IMR-90 (cell line): ENCODE measurements around the gene DGKH. TPM values are rescaled to one million over a fixed set of nuclear protein-coding genes. Genes with fewer than 3 reads are reported as not detected.

ENCODE experiments used
- ATAC-seq: fragments of 200-7000 bp; cut with Tn5 transposase; 2 replicates; pipeline ENCODE4 v1.9.1; 2020; ENCODE audit warnings: low read depth, mild to moderate bottlenecking, moderate library complexity
- BruUV-seq: library from RNA; stranded (reverse); fragments of 400-500 nt; replicated peaks from 2 replicates; lab custom pipeline; 2021; lab: Mats Ljungman, UMichigan
- CTCF ChIA-PET: fragments of 300-600 bp; formaldehyde crosslinking; extraction: SDS; loops from one replicate; lab custom pipeline; 2021; ENCODE audit warnings: antibody characterized with exemption; lab: Yijun Ruan, JAX
- POLR2A ChIA-PET: fragments of 300-600 bp; sonication (Branson Sonifier 250); formaldehyde crosslinking; loops from one replicate; lab custom pipeline; 2022; ENCODE audit warnings: antibody characterized with exemption; ENCODE audit not compliant: unreplicated experiment; lab: Charles Lee
- DNase-seq: peaks from one replicate; pipeline ENCODE4 v3.0.0; 2013
- H2AFZ ChIP-seq: replicated peaks from 2 replicates; pipeline ENCODE3; 2013; ENCODE audit warnings: low read length, mild to moderate bottlenecking; ENCODE audit not compliant: poor library complexity
- H2AK5ac ChIP-seq: 2 replicates; pipeline ENCODE4 v1.6.1; 2013; ENCODE audit warnings: low read depth, low read length, inconsistent platforms
- H2AK9ac ChIP-seq: replicated peaks from 2 replicates; pipeline ENCODE3; 2013; ENCODE audit warnings: mild to moderate bottlenecking, low read depth, low read length, moderate library complexity; ENCODE audit not compliant: poor library complexity
- H2BK120ac ChIP-seq: 2 replicates; pipeline ENCODE4 v1.6.1; 2013; ENCODE audit warnings: low read depth, low read length, inconsistent platforms
- H2BK15ac ChIP-seq: 3 replicates; pipeline ENCODE4 v1.6.1; 2013; ENCODE audit warnings: low read depth, low read length, inconsistent platforms
- H2BK20ac ChIP-seq: 2 replicates; pipeline ENCODE4 v1.6.1; 2013; ENCODE audit warnings: low read depth, mild to moderate bottlenecking, inconsistent platforms, low read length, moderate library complexity
- H2BK5ac ChIP-seq: 2 replicates; pipeline ENCODE4 v1.6.1; 2013; ENCODE audit warnings: mild to moderate bottlenecking, low read depth, low read length, inconsistent platforms; ENCODE audit not compliant: poor library complexity, severe bottlenecking
- H3K14ac ChIP-seq: replicated peaks from 2 replicates; pipeline ENCODE4 v1.6.1; 2013; ENCODE audit warnings: low read depth, low read length, inconsistent platforms
- H3K18ac ChIP-seq: 2 replicates; pipeline ENCODE4 v1.6.1; 2013; ENCODE audit warnings: low read depth, low read length, control low read depth
- H3K23ac ChIP-seq: 2 replicates; pipeline ENCODE4 v1.6.1; 2013; ENCODE audit warnings: low read depth, low read length, inconsistent platforms
- H3K27ac ChIP-seq: 2 replicates; pipeline ENCODE4 v1.5.1; 2013; ENCODE audit warnings: mild to moderate bottlenecking, control low read depth, low read length; ENCODE audit not compliant: insufficient read depth
- H3K27me3 ChIP-seq: 2 replicates; pipeline ENCODE4 v1.6.1; 2013; ENCODE audit warnings: low read length; ENCODE audit not compliant: control insufficient read depth, insufficient read depth
- H3K36me3 ChIP-seq: 2 replicates; pipeline ENCODE4 v1.6.1; 2013; ENCODE audit warnings: low read length, mixed read lengths; ENCODE audit not compliant: control insufficient read depth, insufficient read depth
- H3K4ac ChIP-seq: 2 replicates; pipeline ENCODE4 v1.6.1; 2013; ENCODE audit warnings: low read depth, low read length, inconsistent platforms
- H3K4me1 ChIP-seq: 2 replicates; pipeline ENCODE4 v1.6.1; 2013; ENCODE audit warnings: low read length, mixed read lengths; ENCODE audit not compliant: control insufficient read depth, insufficient read depth
- H3K4me2 ChIP-seq: 2 replicates; pipeline ENCODE4 v1.6.1; 2013; ENCODE audit warnings: low read depth, mild to moderate bottlenecking, control low read depth, low read length, moderate library complexity
- H3K4me3 ChIP-seq: 2 replicates; pipeline ENCODE4 v1.5.1; 2013; ENCODE audit warnings: low read depth, mild to moderate bottlenecking, control low read depth, low read length, moderate library complexity; ENCODE audit not compliant: insufficient read depth
- H3K56ac ChIP-seq: 2 replicates; pipeline ENCODE4 v1.6.1; 2013; ENCODE audit warnings: low read length, inconsistent platforms; ENCODE audit not compliant: insufficient read depth; ENCODE audit errors: extremely low read depth
- H3K79me1 ChIP-seq, 2 experiments: 2 replicates each; pipeline ENCODE4 v1.6.1; 2013; ENCODE audit warnings: low read length in 2 of 2, inconsistent platforms in 1 of 2, low read depth in 1 of 2
- H3K9ac ChIP-seq: 2 replicates; pipeline ENCODE4 v1.6.1; 2013; ENCODE audit warnings: low read depth, low read length, control low read depth
- H3K9me1 ChIP-seq: 2 replicates; pipeline ENCODE4 v1.6.1; 2013; ENCODE audit warnings: low read length, inconsistent platforms; ENCODE audit not compliant: insufficient read depth
- H3K9me3 ChIP-seq: 2 replicates; pipeline ENCODE4 v1.6.1; 2013; ENCODE audit warnings: low read length; ENCODE audit not compliant: control insufficient read depth, insufficient read depth
- H4K20me1 ChIP-seq: 2 replicates; pipeline ENCODE4 v1.6.1; 2013; ENCODE audit warnings: low read length, inconsistent platforms; ENCODE audit not compliant: insufficient read depth
- H4K5ac ChIP-seq: 2 replicates; pipeline ENCODE4 v1.6.1; 2013; ENCODE audit warnings: mild to moderate bottlenecking, low read depth, low read length, control low read depth
- H4K8ac ChIP-seq, 2 experiments: 2 replicates each; pipeline ENCODE4 v1.6.1; 2013; ENCODE audit warnings: low read depth in 2 of 2, low read length in 2 of 2, control low read depth in 1 of 2, inconsistent platforms in 1 of 2
- H4K91ac ChIP-seq: 2 replicates; pipeline ENCODE4 v1.6.1; 2013; ENCODE audit warnings: low read depth, low read length, inconsistent platforms; ENCODE audit not compliant: insufficient read depth
- BHLHE40 ChIP-seq: fragments of 150-350 bp; IDR thresholded peaks from 2 replicates; pipeline ENCODE4 v1.6.1; 2016; ENCODE audit warnings: mild to moderate bottlenecking, low read depth, low read length
- CEBPB ChIP-seq: IDR thresholded peaks from 2 replicates; pipeline ENCODE4 v1.6.1; 2012; ENCODE audit warnings: low read depth, low read length, improper control_type of control experiment
- CHD1 ChIP-seq: IDR thresholded peaks from 2 replicates; pipeline ENCODE4 v1.6.1; 2012; ENCODE audit warnings: low read depth, low read length, improper control_type of control experiment
- CTCF ChIP-seq: conservative IDR thresholded peaks from 2 replicates; pipeline ENCODE4 v1.5.1; 2012; ENCODE audit warnings: mild to moderate bottlenecking, low read depth, low read length, improper control_type of control experiment
- ELK1 ChIP-seq: fragments of 150-350 bp; IDR thresholded peaks from 2 replicates; pipeline ENCODE4 v1.6.1; 2016; ENCODE audit warnings: low read depth, mild to moderate bottlenecking, low read length, moderate library complexity, borderline replicate concordance
- MAFK ChIP-seq: IDR thresholded peaks from 2 replicates; pipeline ENCODE4 v1.6.1; 2012; ENCODE audit warnings: low read depth, low read length, improper control_type of control experiment
- MAZ ChIP-seq: IDR thresholded peaks from 2 replicates; pipeline ENCODE4 v1.6.1; 2012; ENCODE audit warnings: low read depth, mild to moderate bottlenecking, low read length, improper control_type of control experiment, moderate library complexity, borderline replicate concordance
- MXI1 ChIP-seq: IDR thresholded peaks from 2 replicates; pipeline ENCODE4 v1.6.1; 2012; ENCODE audit warnings: low read depth, mild to moderate bottlenecking, low read length, moderate library complexity, borderline replicate concordance
- POLR2A ChIP-seq: IDR thresholded peaks from 2 replicates; pipeline ENCODE4 v1.6.1; 2012; ENCODE audit warnings: mild to moderate bottlenecking, low read depth, low read length
- RAD21 ChIP-seq: IDR thresholded peaks from 2 replicates; pipeline ENCODE4 v1.6.1; 2012; ENCODE audit warnings: low read length, improper control_type of control experiment
- RFX5 ChIP-seq: IDR thresholded peaks from 2 replicates; pipeline ENCODE4 v1.8.0; 2012; ENCODE audit warnings: low read depth, mild to moderate bottlenecking, low read length, moderate library complexity
- SMC3 ChIP-seq: fragments of 150-350 bp; IDR thresholded peaks from 2 replicates; pipeline ENCODE4 v1.6.1; 2016; ENCODE audit warnings: low read depth, mild to moderate bottlenecking, antibody characterized with exemption, low read length, moderate library complexity
- WGBS, 2 experiments: methylation state at CpG; one replicate each; pipeline versions ENCODE4 v1.1.5 to v1.1.7; 2013; ENCODE audit warnings: missing lambda C conversion rate in 2 of 2; ENCODE audit not compliant: insufficient read length in 1 of 2; ENCODE audit errors: extremely low coverage in 2 of 2; 5-methylcytosine and 5-hydroxymethylcytosine counted together
- dilution Hi-C: fragments of 300-500 bp; cut with HindIII; formaldehyde crosslinking; loops from one replicate; pipeline ENCODE4 v1.14.3; 2018; ENCODE audit warnings: low sequenced_read_pairs; ENCODE audit not compliant: unreplicated experiment
- in situ Hi-C: fragments of 300-500 bp; cut with MboI; formaldehyde crosslinking; loops from 3 replicates; pipeline ENCODE4 v1.14.3; 2019; ENCODE audit warnings: low sequenced_read_pairs, inconsistent platforms, mixed read lengths
- intact Hi-C: fragments of 100-400 bp; cut with micrococcal nuclease; formaldehyde crosslinking; loops from 2 replicates; pipeline ENCODE4 v1.10.0; 2022
- polyA plus RNA-seq, 3 experiments: library from polyadenylated mRNA; depleted of rRNA; stranded (reverse); fragments of >200 nt; gene quantifications; 2 replicates each; pipeline ENCODE4 v1.2.3, GENCODE V29; 2012; ENCODE audit warnings: low replicate concordance in 1 of 3
- total RNA-seq: library from RNA; depleted of rRNA; stranded (reverse); fragments of >200 nt; gene quantifications from 2 replicates; pipeline ENCODE4 v1.2.3, GENCODE V29; 2012
- TF ChIP-seq, protein P1 (sequence below): fragments of 150-350 bp; IDR thresholded peaks from 2 replicates; pipeline ENCODE4 v1.6.1; 2017; ENCODE audit warnings: mild to moderate bottlenecking, antibody characterized with exemption, low read length, low read depth

The DGKH gene
- total and polyA plus RNA-seq, 2 of the 4 experiments (the other 2 are of a cell fraction) = 2.0 to 13.4 TPM

GRCh38 chr13:42246541-42246940, 198.1 kb downstream of the DGKH start:
- intact Hi-C loops (no loop called here), in situ Hi-C loops (no loop called here), dilution Hi-C loops (no loop called here)
- WGBS, 2 experiments = no CpG with 5 or more reads among the region's 8 CpGs
- Histone ChIP-seq H2BK120ac (no peak overlapping the region), H2AFZ (no peak overlapping the region), H3K9me3 (no peaks in the 10 kb centered on the region), H4K20me1 (no peaks in the 10 kb centered on the region), H2BK15ac (no peak overlapping the region), H3K14ac (no peak overlapping the region), H3K27ac (no peak overlapping the region), H3K56ac (no peak overlapping the region), H3K4me3 (no peak overlapping the region), H2AK9ac (no peak overlapping the region), H3K23ac (no peak overlapping the region), H3K9me1 (no peaks in the 10 kb centered on the region), H3K27me3 (no peaks in the 10 kb centered on the region), H2AK5ac (no peak overlapping the region), H2BK20ac (no peak overlapping the region), H4K91ac (no peak overlapping the region), H3K4me2 (no peak overlapping the region), H3K79me1 (no peaks in the 10 kb centered on the region), H3K4me1 (no peaks in the 10 kb centered on the region), H3K9ac (no peak overlapping the region), H4K8ac (no peak overlapping the region), H4K5ac (no peak overlapping the region), H3K18ac (no peak overlapping the region), H2BK5ac (no peak overlapping the region), H3K4ac (no peak overlapping the region), H3K36me3 (no peaks in the 10 kb centered on the region)
- ChIA-PET POLR2A (no interaction called here), CTCF (no interaction called here)
- no peak for TF ChIP-seq CTCF
- no peak for TF ChIP-seq SMC3
- no peak for TF ChIP-seq POLR2A
- no peak for TF ChIP-seq MAZ
- no peak for TF ChIP-seq RFX5
- TF ChIP-seq, protein P1, sequence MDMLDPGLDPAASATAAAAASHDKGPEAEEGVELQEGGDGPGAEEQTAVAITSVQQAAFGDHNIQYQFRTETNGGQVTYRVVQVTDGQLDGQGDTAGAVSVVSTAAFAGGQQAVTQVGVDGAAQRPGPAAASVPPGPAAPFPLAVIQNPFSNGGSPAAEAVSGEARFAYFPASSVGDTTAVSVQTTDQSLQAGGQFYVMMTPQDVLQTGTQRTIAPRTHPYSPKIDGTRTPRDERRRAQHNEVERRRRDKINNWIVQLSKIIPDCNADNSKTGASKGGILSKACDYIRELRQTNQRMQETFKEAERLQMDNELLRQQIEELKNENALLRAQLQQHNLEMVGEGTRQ = no peak
- no peak for TF ChIP-seq BHLHE40
- no peak for TF ChIP-seq MXI1
- TF ChIP-seq MAFK = no peak
- TF ChIP-seq RAD21 = no peak
- TF ChIP-seq CHD1 = no peak
- TF ChIP-seq ELK1 = no peak
- no peak for TF ChIP-seq CEBPB
- BruUV-seq = no TSS peak
- ATAC-seq (no peak), DNase-seq (no peak)
